NK-92 treated with Interleukin-12 subunit alpha and Interleukin-12 subunit beta, amount 100 ng/mL, for 24 hours (cell line): Measurements from ENCODE around the gene GALP.
"Not testable (repeated sequence)": the region's sequence is repeated elsewhere in the genome, so short reads cannot be mapped to it uniquely, and the experiment has no call there.

Experiments
- DNase-seq: peaks from one replicate; lab custom pipeline; 2025; lab: John Stamatoyannopoulos, UW

GALP gene

GRCh38 chr19:56148096-56148495 lies 27.7 kb upstream of the GALP start:
- no peak for DNase-seq

- not testable (repeated sequence) for DNase-seq
These were observed 26.7 kb upstream of the GALP start for GRCh38 chr19:56148955-56149655.

- no peak for DNase-seq
These were observed 26.2 kb upstream of the GALP start for GRCh38 chr19:56149656-56150038.

- DNase-seq: no peak
These were observed 25.4 kb upstream of the GALP start for GRCh38 chr19:56150358-56150757.

- no peak for DNase-seq
These were observed 23.2 kb upstream of the GALP start for GRCh38 chr19:56152644-56153043.

- no peak for DNase-seq
These were observed 22.3 kb upstream of the GALP start for GRCh38 chr19:56153507-56153906.

- no peak for DNase-seq
These were observed 20.6 kb upstream of the GALP start for GRCh38 chr19:56155124-56155687.

- no peak for DNase-seq
These were observed 19.0 kb upstream of the GALP start for GRCh38 chr19:56156768-56157167.

GRCh38 chr19:56158170-56158757 lies 17.5 kb upstream of the GALP start:
- no peak for DNase-seq

GRCh38 chr19:56159009-56159559 lies 16.7 kb upstream of the GALP start:
- DNase-seq: no peak

GRCh38 chr19:56159622-56160271 lies 16.1 kb upstream of the GALP start:
- no peak for DNase-seq

GRCh38 chr19:56161534-56161933 lies 14.3 kb upstream of the GALP start:
- no peak for DNase-seq

- DNase-seq: no peak
These were observed 13.6 kb upstream of the GALP start for GRCh38 chr19:56162258-56162657.

GRCh38 chr19:56163097-56163496 lies 12.7 kb upstream of the GALP start:
- DNase-seq: no peak

- DNase-seq: no peak
These were observed 8.7 kb upstream of the GALP start for GRCh38 chr19:56167064-56167578.

- DNase-seq: no peak
These were observed 5.5 kb upstream of the GALP start for GRCh38 chr19:56170261-56170660.

GRCh38 chr19:56174086-56174485 lies 1.7 kb upstream of the GALP start:
- no peak for DNase-seq

- no peak for DNase-seq
These were observed 1.3 kb upstream of the GALP start for GRCh38 chr19:56174550-56174949.

- not testable (repeated sequence) for DNase-seq
These were observed 502 bp downstream of the GALP start for GRCh38 chr19:56176310-56176709.

- no peak for DNase-seq
These were observed 1.1 kb downstream of the GALP start for GRCh38 chr19:56176881-56177280.

GRCh38 chr19:56177564-56178243 lies 1.9 kb downstream of the GALP start:
- no peak for DNase-seq

- no peak for DNase-seq
These were observed 14.0 kb downstream of the GALP start for GRCh38 chr19:56189785-56190184.
